ENCODE results near the gene FUBP1. TPM values are rescaled to one million over a fixed set of nuclear protein-coding genes. Genes with fewer than 3 reads are reported as not detected.
"Not testable (repeated sequence)": the region's sequence is repeated elsewhere in the genome, so short reads cannot be mapped to it uniquely, and the experiment has no call there.

Gene FUBP1
- 100 to 1,000 TPM in 2 of 3 donors, 10 to 100 TPM in 1; 96.0 to 186 (median 156) TPM for total RNA-seq

GRCh38 chr1:77978969-77979876, at the start of gene FUBP1:
FUBP1 (minus strand) TSS chr1:77979072; CDS start chr1:77979004, 68 bp downstream.
- Histone ChIP-seq H3K4me3 (peak within 1 kb of the TSS; percentile 84 to 89 (median 88)), H3K27ac (peak within 1 kb of the TSS; percentile 99 to 100), H3K27me3 (no peaks in the 10 kb centered on the region), H3K9me3 (no peaks in the 10 kb centered on the region), H3K4me1 (peaks cover 0 to 8% of the 10 kb centered on the region in 2 donors), H3K36me3 (no peaks in the 10 kb centered on the region)
- intact Hi-C loops (cut with DNase I; ENCODE audit: low total_unique reads), result no loop called here
- DNase-seq (ENCODE audit: low spot score in 2 of 2), result peak; percentile 95 to 96
- peak; percentile 89 to 93 (median 89) for TF ChIP-seq POLR2AphosphoS5 (IDR thresholded peaks at IDR 0.05)
- peak; percentile 27 for TF ChIP-seq POLR2A (IDR thresholded peaks at IDR 0.05)
- peak; percentile 58 to 87 (median 82) for TF ChIP-seq CTCF (IDR thresholded peaks at IDR 0.05)

- H3K4me3 ChIP-seq; H3K36me3 ChIP-seq; H3K27ac ChIP-seq; H3K27me3 ChIP-seq; DNase-seq (ENCODE audit: low spot score in 2 of 2); intact Hi-C loops (cut with DNase I; ENCODE audit: low total_unique reads); H3K9me3 ChIP-seq; H3K4me1 ChIP-seq: not testable (repeated sequence)
These were observed 42.3 kb upstream of the FUBP1 start for GRCh38 chr1:78021134-78021533.

GRCh38 chr1:78019024-78019423, 40.2 kb upstream of the FUBP1 start:
- Histone ChIP-seq H3K27ac (no peak overlapping the region), H3K36me3 (no peaks in the 10 kb centered on the region), H3K4me3 (no peak overlapping the region), H3K9me3 (no peaks in the 10 kb centered on the region), H3K27me3 (no peaks in the 10 kb centered on the region), H3K4me1 (no peaks in the 10 kb centered on the region)
- intact Hi-C loops (cut with DNase I; ENCODE audit: low total_unique reads), result no loop called here
- TF ChIP-seq POLR2AphosphoS5 (IDR thresholded peaks at IDR 0.05) (no peak), POLR2A (IDR thresholded peaks at IDR 0.05) (no peak), CTCF (IDR thresholded peaks at IDR 0.05) (no peak)
- DNase-seq (ENCODE audit: low spot score in 2 of 2), result no peak

GRCh38 chr1:78015148-78015547, 36.3 kb upstream of the FUBP1 start:
- Histone ChIP-seq H3K27me3 (no peaks in the 10 kb centered on the region), H3K4me1 (no peaks in the 10 kb centered on the region), H3K27ac (no peak overlapping the region), H3K4me3 (no peak overlapping the region), H3K9me3 (no peaks in the 10 kb centered on the region), H3K36me3 (no peaks in the 10 kb centered on the region)
- no peak for DNase-seq (ENCODE audit: low spot score in 2 of 2)
- TF ChIP-seq CTCF (IDR thresholded peaks at IDR 0.05) (no peak), POLR2A (IDR thresholded peaks at IDR 0.05) (no peak), POLR2AphosphoS5 (IDR thresholded peaks at IDR 0.05) (no peak)
- intact Hi-C loops (cut with DNase I; ENCODE audit: low total_unique reads), result no loop called here

GRCh38 chr1:78011050-78011449, 32.2 kb upstream of the FUBP1 start:
- no peak overlapping the region for H3K27ac ChIP-seq
- H3K27me3 ChIP-seq, result no peaks in the 10 kb centered on the region
- no peaks in the 10 kb centered on the region for H3K36me3 ChIP-seq
- no peaks in the 10 kb centered on the region for H3K9me3 ChIP-seq
- TF ChIP-seq CTCF (IDR thresholded peaks at IDR 0.05) (no peak), POLR2AphosphoS5 (IDR thresholded peaks at IDR 0.05) (no peak), POLR2A (IDR thresholded peaks at IDR 0.05) (no peak)
- no peaks in the 10 kb centered on the region for H3K4me1 ChIP-seq
- intact Hi-C loops (cut with DNase I; ENCODE audit: low total_unique reads), result no loop called here
- H3K4me3 ChIP-seq, result no peak overlapping the region
- no peak for DNase-seq (ENCODE audit: low spot score in 2 of 2)
